ENCODE data around the gene PBX3. TPM values are rescaled to one million over a fixed set of nuclear protein-coding genes. Genes with fewer than 3 reads are reported as not detected.

Gene PBX3
- total and polyA plus RNA-seq, 10 of the 15 experiments (the other 5 are each of a cell fraction or from before 2014, with no cell fraction given), result 6.7 to 146 (median 22.2) TPM

GRCh38 chr9:125758986-125759763 lies 12.0 kb downstream of the PBX3 start (continued):
- TF ChIP-seq ZNF217 (IDR thresholded peaks at IDR 0.05) (no peak), CUX1 (IDR thresholded peaks at IDR 0.05; ENCODE audit: insufficient replicate concordance, low read depth, low read length) (no peak), ZZZ3 (IDR thresholded peaks at IDR 0.05; ENCODE audit: control insufficient read depth, insufficient read length, low read depth) (no peak), RUNX3 (IDR thresholded peaks at IDR 0.05; ENCODE audit: low read length) (peak; percentile 24; the same call in 1 of the 2 replicates), YY1 (IDR thresholded peaks at IDR 0.05; ENCODE audit: low read depth, low read length) (0 out of 2 replicates have a peak, but pooled peaks have one; percentile 19), POU2F2 (IDR thresholded peaks at IDR 0.05; ENCODE audit: borderline replicate concordance, low read depth, low read length) (peak; percentile 62; the same call in 2 of the 3 replicates), IRF4 (IDR thresholded peaks at IDR 0.05; ENCODE audit: low read depth, low read length) (no peak), ZNF592 (IDR thresholded peaks at IDR 0.05) (no peak), CBFB (IDR thresholded peaks at IDR 0.05; ENCODE audit: low read depth) (no peak), BACH1 (IDR thresholded peaks at IDR 0.05; ENCODE audit: borderline replicate concordance) (peak; percentile 10; the same call in 1 of the 2 replicates), HDAC6 (IDR thresholded peaks at IDR 0.05; ENCODE audit: unreplicated experiment) (no peak), KAT2A (conservative IDR thresholded peaks at IDR 0.05; ENCODE audit: control insufficient read depth, low read depth, low read length) (no peak), IKZF1 (conservative IDR thresholded peaks at IDR 0.05) (peak; percentile 35), EGR1 (IDR thresholded peaks at IDR 0.05; ENCODE audit: borderline replicate concordance in 1 of 2, low read depth in 2 of 2, low read length in 2 of 2) (no peak)
- TF ChIP-seq, protein P1, sequence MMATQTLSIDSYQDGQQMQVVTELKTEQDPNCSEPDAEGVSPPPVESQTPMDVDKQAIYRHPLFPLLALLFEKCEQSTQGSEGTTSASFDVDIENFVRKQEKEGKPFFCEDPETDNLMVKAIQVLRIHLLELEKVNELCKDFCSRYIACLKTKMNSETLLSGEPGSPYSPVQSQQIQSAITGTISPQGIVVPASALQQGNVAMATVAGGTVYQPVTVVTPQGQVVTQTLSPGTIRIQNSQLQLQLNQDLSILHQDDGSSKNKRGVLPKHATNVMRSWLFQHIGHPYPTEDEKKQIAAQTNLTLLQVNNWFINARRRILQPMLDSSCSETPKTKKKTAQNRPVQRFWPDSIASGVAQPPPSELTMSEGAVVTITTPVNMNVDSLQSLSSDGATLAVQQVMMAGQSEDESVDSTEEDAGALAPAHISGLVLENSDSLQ (IDR thresholded peaks at IDR 0.05), result peak; percentile 68
- TF ChIP-seq, protein P2, sequence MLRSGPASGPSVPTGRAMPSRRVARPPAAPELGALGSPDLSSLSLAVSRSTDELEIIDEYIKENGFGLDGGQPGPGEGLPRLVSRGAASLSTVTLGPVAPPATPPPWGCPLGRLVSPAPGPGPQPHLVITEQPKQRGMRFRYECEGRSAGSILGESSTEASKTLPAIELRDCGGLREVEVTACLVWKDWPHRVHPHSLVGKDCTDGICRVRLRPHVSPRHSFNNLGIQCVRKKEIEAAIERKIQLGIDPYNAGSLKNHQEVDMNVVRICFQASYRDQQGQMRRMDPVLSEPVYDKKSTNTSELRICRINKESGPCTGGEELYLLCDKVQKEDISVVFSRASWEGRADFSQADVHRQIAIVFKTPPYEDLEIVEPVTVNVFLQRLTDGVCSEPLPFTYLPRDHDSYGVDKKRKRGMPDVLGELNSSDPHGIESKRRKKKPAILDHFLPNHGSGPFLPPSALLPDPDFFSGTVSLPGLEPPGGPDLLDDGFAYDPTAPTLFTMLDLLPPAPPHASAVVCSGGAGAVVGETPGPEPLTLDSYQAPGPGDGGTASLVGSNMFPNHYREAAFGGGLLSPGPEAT (IDR thresholded peaks at IDR 0.05; ENCODE audit: low read depth), result peak; percentile 45; the same call in 1 of the 2 replicates
